H1 (cell line): ENCODE data around the gene NFKBIZ. TPM values are rescaled to one million over a fixed set of nuclear protein-coding genes. Genes with fewer than 3 reads are reported as not detected.

Source experiments
- CTCF ChIA-PET: fragments of 300-600 bp; sonication (Branson Sonifier 250); formaldehyde crosslinking; loops from one replicate; lab custom pipeline; 2021; ENCODE audit not compliant: partially characterized antibody; lab: Charles Lee
- POLR2A ChIA-PET: fragments of 300-600 bp; sonication (Branson Sonifier 250); formaldehyde crosslinking; loops from one replicate; lab custom pipeline; 2021; ENCODE audit warnings: inconsistent platforms; ENCODE audit not compliant: partially characterized antibody; lab: Charles Lee
- DNase-seq, 2 experiments: peaks; one replicate each; pipeline versions ENCODE4 v3.0.0 to v3.0.0-alpha.2; 2010 to 2022; ENCODE audit warnings: low spot score in 2 of 2, low read depth in 1 of 2, mixed read lengths in 1 of 2
- FAIRE-seq: peaks from 2 replicates; lab custom pipeline; 2011; peaks lifted over from hg19 to GRCh38; lab: Jason Lieb, UNC
- H2AFZ ChIP-seq: 2 replicates; pipeline ENCODE4 v1.8.1; 2012; ENCODE audit warnings: low read length, inconsistent platforms
- H2AK5ac ChIP-seq: 2 replicates; pipeline ENCODE4 v1.6.1; 2013; ENCODE audit warnings: low read depth, low read length
- H2BK120ac ChIP-seq: replicated peaks from 2 replicates; pipeline ENCODE3; 2013; ENCODE audit warnings: low read depth, low read length, inconsistent platforms
- H2BK12ac ChIP-seq: 2 replicates; pipeline ENCODE4 v1.6.1; 2013; ENCODE audit warnings: low read depth, low read length
- H2BK15ac ChIP-seq: 2 replicates; pipeline ENCODE4 v1.6.1; 2013; ENCODE audit warnings: low read length
- H2BK20ac ChIP-seq: 2 replicates; pipeline ENCODE4 v1.6.1; 2013; ENCODE audit warnings: low read length
- H2BK5ac ChIP-seq: 2 replicates; pipeline ENCODE4 v1.6.1; 2013; ENCODE audit warnings: low read depth, low read length
- H3K14ac ChIP-seq: 2 replicates; pipeline ENCODE4 v1.6.1; 2013; ENCODE audit warnings: inconsistent platforms; ENCODE audit not compliant: insufficient read length
- H3K18ac ChIP-seq: 2 replicates; pipeline ENCODE4 v1.6.1; 2013; ENCODE audit warnings: low read length; ENCODE audit errors: extremely low read depth
- H3K23ac ChIP-seq: 2 replicates; pipeline ENCODE4 v1.6.1; 2013; ENCODE audit warnings: inconsistent platforms; ENCODE audit not compliant: insufficient read length
- H3K23me2 ChIP-seq: 2 replicates; pipeline ENCODE4 v1.6.1; 2013; ENCODE audit warnings: low read depth, low read length
- H3K27ac ChIP-seq: 2 replicates; pipeline ENCODE4 v1.6.1; 2011; ENCODE audit warnings: low read depth, low read length, inconsistent platforms
- H3K27me3 ChIP-seq, 4 experiments: replicated peaks in 1 of 4; 1 replicate in 1 of 4; 2 replicates in 3 of 4; pipeline versions ENCODE4 v1.6.1 to v1.8.1; 2011 to 2013; ENCODE audit warnings: low read length in 3 of 4, mild to moderate bottlenecking in 3 of 4, inconsistent platforms in 2 of 4, mixed read lengths in 2 of 4, moderate library complexity in 1 of 4; ENCODE audit not compliant: control insufficient read depth in 3 of 4, insufficient read depth in 3 of 4; ENCODE audit errors: extremely low read depth in 1 of 4
- H3K36me3 ChIP-seq, 4 experiments: 2 replicates each; pipeline versions ENCODE4 v1.6.1 to v1.8.1; 2011 to 2013; ENCODE audit warnings: mild to moderate bottlenecking in 4 of 4, low read length in 3 of 4, moderate library complexity in 2 of 4, control low read depth in 1 of 4, inconsistent platforms in 1 of 4; ENCODE audit not compliant: insufficient read depth in 4 of 4, control insufficient read depth in 2 of 4
- H3K4ac ChIP-seq: replicated peaks from 2 replicates; pipeline ENCODE3; 2013; ENCODE audit warnings: low read length, low read depth, mixed read lengths, inconsistent platforms; ENCODE audit not compliant: insufficient read length
- H3K4me1 ChIP-seq, 4 experiments: replicated peaks in 1 of 4; 1 replicate in 1 of 4; 2 replicates in 3 of 4; pipeline versions ENCODE4 v1.6.1 to v1.8.1; 2011 to 2013; ENCODE audit warnings: low read length in 3 of 4, inconsistent platforms in 2 of 4, mixed read lengths in 1 of 4; ENCODE audit not compliant: insufficient read depth in 4 of 4, control insufficient read depth in 3 of 4
- H3K4me2 ChIP-seq, 2 experiments: 2 replicates each; pipeline versions ENCODE4 v1.6.1 to v1.8.1; 2011 to 2013; ENCODE audit warnings: low read depth in 2 of 2, low read length in 2 of 2, control low read depth in 1 of 2, inconsistent platforms in 1 of 2, mild to moderate bottlenecking in 1 of 2; ENCODE audit not compliant: insufficient read depth in 1 of 2
- H3K4me3 ChIP-seq, 4 experiments: fragments of 200-600, 300-600 bp in 1 of 4; sonication (generic), shearing (Covaris generic), sonication (Bioruptor Twin) in 1 of 4; 2 replicates each; pipeline versions ENCODE4 v1.5.1 to v1.8.1; 2011 to 2016; ENCODE audit warnings: low read length in 4 of 4, low read depth in 3 of 4, control low read depth in 2 of 4, inconsistent platforms in 2 of 4, mild to moderate bottlenecking in 2 of 4, mixed read lengths in 1 of 4, moderate library complexity in 1 of 4; ENCODE audit not compliant: insufficient read depth in 2 of 4; ENCODE audit errors: extremely low read depth in 1 of 4
- H3K56ac ChIP-seq: replicated peaks from 2 replicates; pipeline ENCODE3; 2013; ENCODE audit warnings: low read depth, mild to moderate bottlenecking, mixed read lengths, low read length, inconsistent platforms; ENCODE audit not compliant: insufficient read length
- H3K79me1 ChIP-seq: 2 replicates; pipeline ENCODE4 v1.6.1; 2013; ENCODE audit warnings: low read depth, low read length, control low read depth
- H3K79me2 ChIP-seq, 2 experiments: 2 replicates each; pipeline versions ENCODE4 v1.6.1 to v1.8.1; 2012 to 2013; ENCODE audit warnings: low read length in 2 of 2, mild to moderate bottlenecking in 2 of 2, inconsistent platforms in 1 of 2; ENCODE audit not compliant: insufficient read depth in 2 of 2, control insufficient read depth in 1 of 2
- H3K9ac ChIP-seq, 4 experiments: replicated peaks in 1 of 4; 1 replicate in 1 of 4; 2 replicates in 3 of 4; pipeline versions ENCODE4 v1.6.1 to v1.8.1; 2011 to 2013; ENCODE audit warnings: low read depth in 3 of 4, low read length in 3 of 4, control low read depth in 2 of 4, mild to moderate bottlenecking in 2 of 4, moderate library complexity in 2 of 4, inconsistent platforms in 1 of 4; ENCODE audit errors: extremely low read depth in 1 of 4
- H3K9me3 ChIP-seq, 2 experiments: 2 replicates each; pipeline versions ENCODE4 v1.6.1 to v1.8.1; 2012 to 2013; ENCODE audit warnings: mild to moderate bottlenecking in 2 of 2, moderate library complexity in 2 of 2, control low read depth in 1 of 2, inconsistent platforms in 1 of 2, low read depth in 1 of 2, low read length in 1 of 2, mixed read lengths in 1 of 2; ENCODE audit not compliant: insufficient read depth in 2 of 2
- H4K20me1 ChIP-seq, 2 experiments: replicated peaks in 1 of 2; 2 replicates each; pipeline versions ENCODE3 to v1.8.1; 2011 to 2013; ENCODE audit warnings: inconsistent platforms in 2 of 2, low read length in 2 of 2, mild to moderate bottlenecking in 1 of 2; ENCODE audit not compliant: insufficient read depth in 2 of 2, control insufficient read depth in 1 of 2
- H4K5ac ChIP-seq: 2 replicates; pipeline ENCODE4 v1.6.1; 2013; ENCODE audit warnings: low read length, low read depth, mixed read lengths, inconsistent platforms; ENCODE audit not compliant: insufficient read length
- H4K8ac ChIP-seq: 2 replicates; pipeline ENCODE4 v1.8.0; 2013; ENCODE audit warnings: mild to moderate bottlenecking, moderate library complexity, low read length, inconsistent platforms; ENCODE audit not compliant: insufficient read depth; ENCODE audit errors: extremely low read depth
- H4K91ac ChIP-seq: replicated peaks from 2 replicates; pipeline ENCODE3; 2013; ENCODE audit warnings: low read length, mixed read lengths, inconsistent platforms; ENCODE audit not compliant: insufficient read length
- CEBPB ChIP-seq: IDR thresholded peaks from 2 replicates; pipeline ENCODE4 v1.6.1; 2012; ENCODE audit warnings: low read depth, low read length
- CHD1 ChIP-seq: IDR thresholded peaks from 2 replicates; pipeline ENCODE4 v1.6.1; 2012; ENCODE audit warnings: low read depth, low read length, improper control_type of control experiment
- GTF2F1 ChIP-seq: IDR thresholded peaks from 2 replicates; pipeline ENCODE4 v1.6.1; 2012; ENCODE audit warnings: low read depth, low read length, improper control_type of control experiment, borderline replicate concordance
- JUN ChIP-seq: IDR thresholded peaks from 2 replicates; pipeline ENCODE4 v1.6.1; 2011; ENCODE audit warnings: low read depth, mild to moderate bottlenecking, improper control_type of control experiment, low read length
- KDM1A ChIP-seq: fragments of 200-600, 300-600 bp; sonication (generic); IDR thresholded peaks from 2 replicates; pipeline ENCODE4 v1.7.1; 2016; ENCODE audit warnings: mild to moderate bottlenecking, low read length, borderline replicate concordance
- PHF8 ChIP-seq: fragments of 200-600 bp; sonication (generic); conservative IDR thresholded peaks from 2 replicates; pipeline ENCODE4 v1.7.1; 2012; ENCODE audit warnings: low read depth, mild to moderate bottlenecking, inconsistent platforms, low read length, moderate library complexity
- RAD21 ChIP-seq, 2 experiments: IDR thresholded peaks in 1 of 2; conservative IDR thresholded peaks in 1 of 2; 2 replicates each; pipeline ENCODE4 v1.6.1; 2011; ENCODE audit warnings: low read depth in 2 of 2, low read length in 2 of 2, improper control_type of control experiment in 1 of 2, inconsistent platforms in 1 of 2, mild to moderate bottlenecking in 1 of 2, moderate library complexity in 1 of 2
- RFX5 ChIP-seq: IDR thresholded peaks from 2 replicates; pipeline ENCODE4 v1.6.1; 2011; ENCODE audit warnings: low read depth, low read length, improper control_type of control experiment, borderline replicate concordance
- TAF7 ChIP-seq: optimal IDR thresholded peaks from 2 replicates; pipeline ENCODE3; 2011; ENCODE audit warnings: low read depth, mild to moderate bottlenecking, inconsistent platforms, low read length, moderate library complexity, borderline replicate concordance
- TCF12 ChIP-seq: IDR thresholded peaks from 2 replicates; pipeline ENCODE4 v1.6.1; 2011; ENCODE audit warnings: low read depth, mild to moderate bottlenecking, low read length
- TEAD4 ChIP-seq: IDR thresholded peaks from 2 replicates; pipeline ENCODE4 v1.6.1; 2012; ENCODE audit warnings: low read depth, low read length, inconsistent platforms, mixed read lengths
- YY1 ChIP-seq: IDR thresholded peaks from 2 replicates; pipeline ENCODE4 v1.6.1; 2011; ENCODE audit warnings: low read depth, mild to moderate bottlenecking, low read length
- WGBS, 2 experiments: shearing (Covaris generic) in 1 of 2; methylation state at CpG; one replicate each; pipeline versions ENCODE4 v1.1.6 to v1.1.7; 2013 to 2015; ENCODE audit warnings: low lambda C conversion rate in 2 of 2, mixed read lengths in 2 of 2, inconsistent platforms in 1 of 2, low coverage in 1 of 2, missing lambda C conversion rate in 1 of 2; ENCODE audit not compliant: insufficient replicate concordance in 2 of 2, insufficient coverage in 1 of 2, insufficient read length in 1 of 2; ENCODE audit errors: extremely low coverage in 1 of 2, missing lambda C conversion rate in 1 of 2; 5-methylcytosine and 5-hydroxymethylcytosine counted together
- polyA plus RNA-seq, 7 experiments: library from polyadenylated mRNA; depleted of rRNA in 3 of 7; stranded (reverse) in 5 of 7; unstranded in 2 of 7; fragments of >200 nt in 5 of 7; fragments of 200-250 nt in 2 of 7; gene quantifications; 1 replicate in 5 of 7; 2 replicates in 1 of 7; 4 replicates in 1 of 7; pipeline versions ENCODE4 v1.2.1 to v1.2.3, GENCODE V29; 2011 to 2013; ENCODE audit warnings: missing spikeins in 2 of 7, mixed read lengths in 2 of 7
- total RNA-seq: library from RNA; stranded (reverse); fragmentation: NEBNext Ultra II Directional; extraction: Animal tissue kit (Norgen Biotek cat#: 25700); gene quantifications from 2 replicates; pipeline ENCODE4 v1.2.1, GENCODE V29; 2021
- TF ChIP-seq, protein P1 (sequence below): IDR thresholded peaks from 2 replicates; pipeline ENCODE4 v1.6.1; 2011; ENCODE audit warnings: low read depth, mild to moderate bottlenecking, low read length; ENCODE audit not compliant: insufficient read depth
- TF ChIP-seq, protein P2 (sequence below): IDR thresholded peaks from 2 replicates; pipeline ENCODE4 v1.6.1; 2012; ENCODE audit warnings: inconsistent platforms

Gene NFKBIZ
- total and polyA plus RNA-seq, 2 of the 8 experiments (the other 6 are each of a cell fraction or from before 2014, with no cell fraction given) = 7.2 to 24.5 TPM

DNA sequence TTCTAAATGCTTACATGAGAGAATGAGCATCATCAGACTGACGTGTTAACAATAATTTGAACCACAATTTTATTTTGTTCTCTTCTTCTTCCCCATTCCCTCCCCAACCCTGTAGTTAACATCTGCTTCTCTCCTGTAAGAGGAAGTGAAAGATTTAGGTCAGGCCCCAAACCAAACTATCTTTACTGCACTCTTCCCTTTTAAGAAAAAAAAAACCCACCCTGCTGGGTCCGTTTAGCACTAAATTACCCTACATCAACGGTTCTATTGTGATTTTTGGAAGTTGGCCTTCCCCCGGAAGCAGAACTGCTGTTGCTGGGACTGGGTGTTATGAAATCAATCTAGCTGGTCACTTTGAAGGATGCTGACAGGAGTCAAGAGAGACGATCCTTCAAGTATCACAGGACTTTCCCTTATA, 49.4 kb downstream of the NFKBIZ start:
- Histone ChIP-seq H2BK15ac (no peak overlapping the region), H3K9me3 (no peaks in the 10 kb centered on the region), H2BK20ac (no peak overlapping the region), H3K36me3 (no peaks in the 10 kb centered on the region), H4K20me1 (no peaks in the 10 kb centered on the region), H3K79me2 (no peaks in the 10 kb centered on the region), H4K91ac (no peak overlapping the region), H3K4ac (no peak overlapping the region), H3K56ac (no peak overlapping the region), H2AK5ac (no peak overlapping the region), H2BK5ac (no peak overlapping the region), H3K4me3 (no peak overlapping the region), H3K27me3 (no peaks in the 10 kb centered on the region), H4K5ac (no peak overlapping the region), H2BK120ac (no peak overlapping the region), H3K23ac (no peak overlapping the region), H3K14ac (no peak overlapping the region), H2BK12ac (no peak overlapping the region), H3K23me2 (no peaks in the 10 kb centered on the region), H2AFZ (no peak overlapping the region), H3K4me2 (no peak overlapping the region), H3K18ac (no peak overlapping the region), H3K79me1 (no peaks in the 10 kb centered on the region), H3K4me1 (peaks cover 0 to 2% (median 0%) of the 10 kb centered on the region in 4 experiments; a peak in 1 of 7 replicates), H4K8ac (no peak overlapping the region), H3K9ac (no peak overlapping the region), H3K27ac (no peak overlapping the region)
- ChIA-PET POLR2A (no interaction called here), CTCF (no interaction called here)
- 60% methylated on average over 5 of the region's 5 CpGs; no CpG with 5 or more reads in 1 of the 2 experiments for WGBS, 2 experiments
- no peak for DNase-seq
- FAIRE-seq = no peak
- no peak for TF ChIP-seq PHF8
- no peak for TF ChIP-seq TCF12
- no peak for TF ChIP-seq JUN
- TF ChIP-seq KDM1A = no peak
- TF ChIP-seq, protein P1, sequence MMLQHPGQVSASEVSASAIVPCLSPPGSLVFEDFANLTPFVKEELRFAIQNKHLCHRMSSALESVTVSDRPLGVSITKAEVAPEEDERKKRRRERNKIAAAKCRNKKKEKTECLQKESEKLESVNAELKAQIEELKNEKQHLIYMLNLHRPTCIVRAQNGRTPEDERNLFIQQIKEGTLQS = no peak
- TF ChIP-seq CEBPB = no peak
- TF ChIP-seq YY1 = no peak
- TF ChIP-seq RAD21 (IDR thresholded peaks at IDR 0.05 in 1 of 2, conservative IDR thresholded peaks at IDR 0.05 in 1 of 2; ENCODE audit: low read depth in 2 of 2, low read length in 2 of 2) = no peak
- no peak for TF ChIP-seq TAF7
- no peak for TF ChIP-seq RFX5
- TF ChIP-seq GTF2F1 = no peak
- no peak for TF ChIP-seq TEAD4
- TF ChIP-seq, protein P2, sequence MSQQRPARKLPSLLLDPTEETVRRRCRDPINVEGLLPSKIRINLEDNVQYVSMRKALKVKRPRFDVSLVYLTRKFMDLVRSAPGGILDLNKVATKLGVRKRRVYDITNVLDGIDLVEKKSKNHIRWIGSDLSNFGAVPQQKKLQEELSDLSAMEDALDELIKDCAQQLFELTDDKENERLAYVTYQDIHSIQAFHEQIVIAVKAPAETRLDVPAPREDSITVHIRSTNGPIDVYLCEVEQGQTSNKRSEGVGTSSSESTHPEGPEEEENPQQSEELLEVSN = no peak
- TF ChIP-seq CHD1 = no peak
